HAP-1 (cell line): ENCODE measurements around the gene APOBEC3F.

ENCODE experiments used
- DNase-seq, 2 experiments: peaks; one replicate each; pipeline ENCODE4 v3.0.0-alpha.2; 2016 to 2020; ENCODE audit warnings: low spot score in 2 of 2
- H3K27me3 ChIP-seq: fragments of 250-450 bp; sonication (Bioruptor Pico); 2 replicates; pipeline ENCODE4 v1.5.1; 2020; ENCODE audit warnings: low read depth, mild to moderate bottlenecking, moderate library complexity
- H3K36me3 ChIP-seq: fragments of 250-450 bp; sonication (Bioruptor Pico); replicated peaks from 2 replicates; pipeline ENCODE4 v1.5.1; 2020; ENCODE audit warnings: mild to moderate bottlenecking
- H3K4me1 ChIP-seq: fragments of 250-450 bp; sonication (Bioruptor Pico); 2 replicates; pipeline ENCODE4 v1.5.1; 2020; ENCODE audit warnings: mild to moderate bottlenecking
- H3K4me3 ChIP-seq: fragments of 250-450 bp; sonication (Bioruptor Pico); 2 replicates; pipeline ENCODE4 v1.5.1; 2020; ENCODE audit warnings: mild to moderate bottlenecking, moderate library complexity
- H3K9me3 ChIP-seq: fragments of 250-450 bp; sonication (Bioruptor Pico); 2 replicates; pipeline ENCODE4 v1.5.1; 2020; ENCODE audit warnings: mild to moderate bottlenecking, moderate library complexity
- in situ Hi-C: fragments of 300-500 bp; cut with MboI; formaldehyde crosslinking; loops from 3 replicates; pipeline ENCODE4 v1.14.3; 2020; ENCODE audit warnings: low sequenced_read_pairs, inconsistent platforms, mixed read lengths

Gene APOBEC3F

DNA sequence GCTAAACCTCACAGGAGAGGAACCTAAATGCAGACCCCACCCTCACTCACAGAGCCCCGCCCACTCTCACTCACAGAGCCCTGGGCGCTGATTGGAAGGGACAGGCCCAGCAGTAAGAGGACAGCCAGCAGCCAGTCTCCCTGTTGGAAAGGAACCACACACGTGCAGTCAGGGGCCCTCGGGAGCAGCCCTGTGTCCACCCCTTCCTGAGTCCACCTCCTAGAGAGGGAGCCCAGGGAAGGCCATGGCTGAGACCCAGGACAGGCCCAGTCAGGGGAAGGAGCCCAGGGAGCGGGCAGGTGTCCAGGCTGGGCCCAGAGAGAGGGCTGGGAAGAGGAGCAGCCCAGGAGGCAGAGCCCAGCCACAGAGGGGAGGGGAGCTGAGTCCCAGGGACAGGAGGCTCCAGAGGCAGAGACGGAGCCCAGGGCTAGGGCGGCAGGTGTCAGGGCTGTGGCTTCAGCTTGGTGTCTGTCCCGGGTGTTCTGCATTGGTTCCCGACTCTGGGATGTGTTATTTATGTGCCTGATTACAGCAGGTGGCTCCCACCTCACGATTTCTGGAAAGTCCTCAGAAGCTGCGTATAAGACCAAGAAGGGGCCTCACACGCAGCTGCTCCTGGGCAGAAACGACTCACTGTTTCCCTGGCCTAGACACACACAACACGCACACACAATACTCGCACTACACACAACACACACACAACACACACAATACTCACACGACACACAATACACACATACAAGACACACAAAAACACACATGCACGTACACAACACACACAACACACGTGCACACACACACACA, 47.4 kb downstream of the APOBEC3F start:
- H3K4me1 ChIP-seq: peaks cover 2% of the 10 kb centered on the region; the same call in 1 of the 2 replicates
- peak in 1 of 2 experiments; percentile 76 for DNase-seq
- H3K4me3 ChIP-seq: no peak overlapping the region
- H3K36me3 ChIP-seq: no peaks in the 10 kb centered on the region
- in situ Hi-C loops: no loop called here
- no peaks in the 10 kb centered on the region for H3K9me3 ChIP-seq
- no peaks in the 10 kb centered on the region for H3K27me3 ChIP-seq

GRCh38 chr22:39088685-39089032, 48.0 kb downstream of the APOBEC3F start:
- H3K27me3 ChIP-seq: no peaks in the 10 kb centered on the region
- no peaks in the 10 kb centered on the region for H3K9me3 ChIP-seq
- no peak overlapping the region for H3K4me3 ChIP-seq
- DNase-seq: no peak
- peaks cover 2% of the 10 kb centered on the region; the same call in 1 of the 2 replicates for H3K4me1 ChIP-seq
- no peaks in the 10 kb centered on the region for H3K36me3 ChIP-seq
- in situ Hi-C loops: no loop called here

- Histone ChIP-seq H3K9me3 (no peaks in the 10 kb centered on the region), H3K4me3 (no peak overlapping the region), H3K36me3 (no peaks in the 10 kb centered on the region), H3K27me3 (no peaks in the 10 kb centered on the region), H3K4me1 (peaks cover 2% of the 10 kb centered on the region; the same call in 1 of the 2 replicates)
- DNase-seq: no peak
- in situ Hi-C loops: no loop called here
Measured at GRCh38 chr22:39089928-39090327, 49.3 kb downstream of the APOBEC3F start.

GRCh38 chr22:39090426-39091064, 49.9 kb downstream of the APOBEC3F start:
- H3K27me3 ChIP-seq: no peaks in the 10 kb centered on the region
- H3K9me3 ChIP-seq: no peaks in the 10 kb centered on the region
- peaks cover 2% of the 10 kb centered on the region; the same call in 1 of the 2 replicates for H3K4me1 ChIP-seq
- H3K36me3 ChIP-seq: no peaks in the 10 kb centered on the region
- in situ Hi-C loops: no loop called here
- no peak for DNase-seq
- H3K4me3 ChIP-seq: no peak overlapping the region

- peaks cover 2% of the 10 kb centered on the region; the same call in 1 of the 2 replicates for H3K4me1 ChIP-seq
- no peak for DNase-seq
- in situ Hi-C loops: no loop called here
- no peaks in the 10 kb centered on the region for H3K27me3 ChIP-seq
- no peaks in the 10 kb centered on the region for H3K9me3 ChIP-seq
- no peaks in the 10 kb centered on the region for H3K36me3 ChIP-seq
- no peak overlapping the region for H3K4me3 ChIP-seq
Measured at GRCh38 chr22:39091126-39092081, 50.7 kb downstream of the APOBEC3F start.

DNA sequence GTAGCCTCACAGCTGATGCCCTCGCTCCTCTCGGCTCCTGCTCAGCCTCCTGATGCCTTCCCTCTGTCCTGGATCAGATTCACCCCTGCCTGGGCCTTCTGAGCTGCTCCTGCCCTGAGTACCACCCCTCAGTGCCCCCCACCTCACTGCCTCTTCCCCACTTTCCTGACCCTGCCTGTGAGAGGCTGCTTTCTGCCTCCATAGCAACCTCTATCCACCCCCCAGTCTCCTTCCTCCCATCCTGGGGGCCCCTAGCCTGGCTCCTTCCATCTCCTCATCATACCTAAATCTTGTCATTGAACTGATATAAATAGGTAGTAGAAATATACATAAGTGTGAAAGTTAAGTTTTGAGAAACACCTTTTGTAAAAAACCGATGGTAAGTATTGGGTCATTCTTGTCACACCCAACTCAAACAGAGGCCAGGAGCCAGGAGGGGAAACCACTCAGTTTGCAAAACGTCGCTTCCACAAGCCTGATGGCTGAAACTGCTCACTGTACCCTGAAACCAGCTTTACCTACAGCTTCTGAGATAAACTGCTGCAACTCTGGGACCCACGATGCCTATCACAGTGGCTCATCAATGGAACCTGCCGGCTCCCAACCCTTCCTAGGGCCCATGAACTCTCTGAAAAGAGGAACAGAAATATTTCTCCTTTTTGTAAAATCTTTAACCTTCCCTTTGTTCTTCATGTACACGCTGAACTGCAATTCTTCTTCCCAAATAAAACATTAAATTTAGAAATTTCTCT, 51.6 kb downstream of the APOBEC3F start:
- Histone ChIP-seq H3K27me3 (no peaks in the 10 kb centered on the region), H3K4me1 (peaks cover 4% of the 10 kb centered on the region), H3K36me3 (no peaks in the 10 kb centered on the region), H3K9me3 (no peaks in the 10 kb centered on the region), H3K4me3 (no peak overlapping the region)
- in situ Hi-C loops: no loop called here
- DNase-seq: no peak

- no peak for DNase-seq
- in situ Hi-C loops: no loop called here
- no peaks in the 10 kb centered on the region for H3K36me3 ChIP-seq
- H3K9me3 ChIP-seq: no peaks in the 10 kb centered on the region
- no peak overlapping the region for H3K4me3 ChIP-seq
- H3K4me1 ChIP-seq: peaks cover 4% of the 10 kb centered on the region
- no peaks in the 10 kb centered on the region for H3K27me3 ChIP-seq
Measured at GRCh38 chr22:39094717-39095389, 54.2 kb downstream of the APOBEC3F start.

DNA sequence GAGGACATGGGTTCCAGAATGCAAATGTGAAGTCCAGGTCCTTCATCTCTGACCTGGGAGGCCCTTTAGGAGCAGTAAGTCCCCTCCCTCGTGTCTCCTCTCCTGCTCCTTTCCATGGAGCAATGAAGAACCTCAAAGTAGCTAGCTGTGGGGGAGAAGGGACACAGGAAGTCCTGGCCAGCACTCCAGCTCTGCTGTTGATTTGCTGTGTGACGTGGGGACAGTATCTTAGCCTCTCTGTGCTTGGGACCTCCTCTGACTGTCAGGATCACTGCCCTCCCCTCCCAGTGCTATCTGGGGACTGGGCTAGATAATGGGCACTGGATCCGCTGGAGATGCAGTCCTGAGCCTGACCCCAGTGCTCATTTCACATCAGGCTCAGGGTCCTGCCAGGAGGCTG, 55.3 kb downstream of the APOBEC3F start:
- Histone ChIP-seq H3K9me3 (no peaks in the 10 kb centered on the region), H3K36me3 (no peaks in the 10 kb centered on the region), H3K4me3 (no peak overlapping the region), H3K4me1 (peaks cover 4% of the 10 kb centered on the region), H3K27me3 (no peaks in the 10 kb centered on the region)
- no peak for DNase-seq
- in situ Hi-C loops: no loop called here

GRCh38 chr22:39097098-39098020, 56.7 kb downstream of the APOBEC3F start, which contains the start of gene APOBEC3H:
TSS of gene APOBEC3H (plus strand) at chr22:39097244. CDS start at chr22:39100279, 3,035 bp downstream.
- Histone ChIP-seq H3K9me3 (no peaks in the 10 kb centered on the region), H3K36me3 (no peaks in the 10 kb centered on the region), H3K27me3 (no peaks in the 10 kb centered on the region), H3K4me1 (peaks cover 4% of the 10 kb centered on the region), H3K4me3 (no peak within 1 kb of the TSS)
- peak; percentile 54 to 75 for DNase-seq
- in situ Hi-C loops: no loop called here

- Histone ChIP-seq H3K36me3 (no peaks in the 10 kb centered on the region), H3K4me1 (peaks cover 4% of the 10 kb centered on the region), H3K9me3 (no peaks in the 10 kb centered on the region), H3K4me3 (no peak overlapping the region), H3K27me3 (no peaks in the 10 kb centered on the region)
- in situ Hi-C loops: no loop called here
- no peak for DNase-seq
Measured at GRCh38 chr22:39098026-39098425, 57.4 kb downstream of the APOBEC3F start.

DNA sequence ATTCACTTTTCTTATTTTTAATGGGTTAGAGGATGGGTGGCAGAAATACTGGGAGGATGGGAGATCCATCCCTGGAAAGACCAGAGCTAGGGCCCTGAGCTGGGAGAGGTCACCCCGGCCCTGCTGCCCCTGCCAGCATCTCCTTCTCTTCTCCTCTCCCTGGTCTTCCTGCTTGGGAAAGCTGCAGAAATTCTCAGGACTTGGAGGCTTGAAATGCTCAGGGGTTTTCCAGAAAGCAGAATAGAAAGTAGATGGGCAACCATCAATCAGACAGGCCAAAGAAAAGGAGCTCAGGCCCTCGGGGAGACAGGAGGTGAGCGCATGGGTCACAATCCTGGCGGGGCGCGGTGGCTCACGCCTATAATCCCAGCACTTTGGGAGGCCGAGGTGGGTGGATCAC, 57.9 kb downstream of the APOBEC3F start:
- no peak for DNase-seq
- H3K36me3 ChIP-seq: no peaks in the 10 kb centered on the region
- H3K4me1 ChIP-seq: peaks cover 4% of the 10 kb centered on the region
- no peaks in the 10 kb centered on the region for H3K27me3 ChIP-seq
- H3K4me3 ChIP-seq: no peak overlapping the region
- no peaks in the 10 kb centered on the region for H3K9me3 ChIP-seq
- in situ Hi-C loops: no loop called here

GRCh38 chr22:39101226-39101625, 60.6 kb downstream of the APOBEC3F start:
- in situ Hi-C loops: no loop called here
- Histone ChIP-seq H3K27me3 (no peaks in the 10 kb centered on the region), H3K9me3 (no peaks in the 10 kb centered on the region), H3K4me3 (no peak overlapping the region), H3K36me3 (no peaks in the 10 kb centered on the region), H3K4me1 (peaks cover 4% of the 10 kb centered on the region)
- no peak for DNase-seq
